Esophagus squamous epithelium (tissue), 5 donors: ENCODE measurements around the gene ADGRG4. TPM values are rescaled to one million over a fixed set of nuclear protein-coding genes. Genes with fewer than 3 reads are reported as not detected.

Source experiments
- DNase-seq: peaks from one replicate; lab custom pipeline; 2025; lab: John Stamatoyannopoulos, UW
- H3K27ac ChIP-seq, 4 donors: fragments of 200-600 bp; sonication (generic); one replicate each; pipeline ENCODE4 v1.5.1; 2016 to 2019; ENCODE audit warnings: mild to moderate bottlenecking in 1 of 4
- H3K27me3 ChIP-seq, 4 donors: fragments of 200-600 bp; sonication (generic); 1 replicate in 3 of 4; 2 replicates in 1 of 4; pipeline versions ENCODE4 v1.5.1 to v1.6.0; 2017 to 2021; ENCODE audit warnings: antibody characterized with exemption in 1 of 4
- H3K36me3 ChIP-seq, 3 donors: fragments of 200-600 bp; sonication (generic); one replicate each; pipeline ENCODE4 v1.5.1; 2016 to 2019
- H3K4me1 ChIP-seq, 3 donors: fragments of 200-600 bp; sonication (generic); one replicate each; pipeline ENCODE4 v1.5.1; 2017 to 2019
- H3K4me3 ChIP-seq, 4 donors: fragments of 200-600 bp; sonication (generic); 1 replicate in 3 of 4; 2 replicates in 1 of 4; pipeline ENCODE4 v1.5.1; 2016 to 2019; ENCODE audit warnings: mild to moderate bottlenecking in 2 of 4, moderate library complexity in 1 of 4
- H3K9me3 ChIP-seq, 3 donors: fragments of 200-600 bp; sonication (generic); one replicate each; pipeline ENCODE4 v1.5.1; 2016 to 2019
- CTCF ChIP-seq, 6 experiments: fragments of 450-650 bp in 4 of 6; fragments of 200-600 bp in 2 of 6; sonication (generic) in 2 of 6; IDR thresholded peaks; one replicate each; pipeline ENCODE4 v1.5.1; 2016 to 2019; ENCODE audit warnings: antibody characterized with exemption in 6 of 6, mild to moderate bottlenecking in 4 of 6, moderate library complexity in 4 of 6
- POLR2A ChIP-seq, 4 donors: fragments of 450-650 bp; IDR thresholded peaks; one replicate each; pipeline ENCODE4 v1.6.1; 2017; ENCODE audit warnings: antibody characterized with exemption in 4 of 4, mild to moderate bottlenecking in 4 of 4, moderate library complexity in 3 of 4
- WGBS, 2 donors: methylation state at CpG; one replicate each; pipeline ENCODE4 v1.1.5; 2018; 5-methylcytosine and 5-hydroxymethylcytosine counted together
- intact Hi-C: fragments of 100-400 bp; cut with DNase I; formaldehyde crosslinking; loops from one replicate; pipeline ENCODE4 v1.15.0; 2022
- total RNA-seq, 4 donors: library from RNA; depleted of rRNA; stranded (reverse); fragments of >200 nt; gene quantifications; one replicate each; pipeline ENCODE4 v1.1.0, GENCODE V29; 2016
- donor health status: DM: yes; HTN: yes; CAD: no.

The ADGRG4 gene
- total RNA-seq, 4 donors from 2014 or later, result 0.19 TPM; not detected in 3

- 74 to 77% methylated on average over 2 to 3 of the region's 3 CpGs for WGBS, 2 donors
- intact Hi-C loops, result no loop called here
- no peak overlapping the region for H3K4me3 ChIP-seq
- DNase-seq, result no peak
- TF ChIP-seq CTCF (IDR thresholded peaks at IDR 0.05) (no peak), POLR2A (IDR thresholded peaks at IDR 0.05) (no peak)
- no peak overlapping the region for H3K27ac ChIP-seq
- no peaks in the 10 kb centered on the region for H3K4me1 ChIP-seq
- H3K36me3 ChIP-seq, result no peaks in the 10 kb centered on the region
- no peaks in the 10 kb centered on the region for H3K9me3 ChIP-seq
- H3K27me3 ChIP-seq, result peaks cover 0 to 4% (median 0%) of the 10 kb centered on the region in 4 donors
Observed at GRCh38 chrX:136303041-136303440, 2.3 kb downstream of the ADGRG4 start.

GRCh38 chrX:136304493-136304892 lies 3.7 kb downstream of the ADGRG4 start:
- no peak for TF ChIP-seq POLR2A (IDR thresholded peaks at IDR 0.05)
- TF ChIP-seq CTCF (IDR thresholded peaks at IDR 0.05), result no peak
- H3K9me3 ChIP-seq, result no peaks in the 10 kb centered on the region
- DNase-seq, result no peak
- H3K36me3 ChIP-seq, result no peaks in the 10 kb centered on the region
- intact Hi-C loops, result no loop called here
- H3K27me3 ChIP-seq, result peaks cover 0 to 4% (median 0%) of the 10 kb centered on the region in 4 donors
- no peaks in the 10 kb centered on the region for H3K4me1 ChIP-seq
- no peak overlapping the region for H3K4me3 ChIP-seq
- H3K27ac ChIP-seq, result no peak overlapping the region
- WGBS, 2 donors, result 67% methylated on average over 1 to 2 of the region's 3 CpGs

- Histone ChIP-seq H3K4me3 (no peak overlapping the region), H3K9me3 (no peaks in the 10 kb centered on the region), H3K27ac (no peak overlapping the region), H3K27me3 (peaks cover 0 to 4% (median 0%) of the 10 kb centered on the region in 4 donors), H3K36me3 (no peaks in the 10 kb centered on the region), H3K4me1 (no peaks in the 10 kb centered on the region)
- 82% methylated on average over 1 of the region's 1 CpG for WGBS, 2 donors
- intact Hi-C loops, result no loop called here
- TF ChIP-seq CTCF (IDR thresholded peaks at IDR 0.05) (no peak), POLR2A (IDR thresholded peaks at IDR 0.05) (no peak)
- no peak for DNase-seq
Observed at GRCh38 chrX:136306182-136306581, 5.4 kb downstream of the ADGRG4 start.

- Histone ChIP-seq H3K27ac (no peak overlapping the region), H3K27me3 (peaks cover 0 to 4% (median 0%) of the 10 kb centered on the region in 4 donors), H3K4me3 (no peak overlapping the region), H3K36me3 (no peaks in the 10 kb centered on the region), H3K4me1 (no peaks in the 10 kb centered on the region), H3K9me3 (no peaks in the 10 kb centered on the region)
- intact Hi-C loops, result no loop called here
- no peak for TF ChIP-seq CTCF (IDR thresholded peaks at IDR 0.05)
- no peak for TF ChIP-seq POLR2A (IDR thresholded peaks at IDR 0.05)
- 25 to 50% methylated on average over 1 of the region's 1 CpG for WGBS, 2 donors
- no peak for DNase-seq
Observed at GRCh38 chrX:136307471-136307870, 6.7 kb downstream of the ADGRG4 start.

DNA sequence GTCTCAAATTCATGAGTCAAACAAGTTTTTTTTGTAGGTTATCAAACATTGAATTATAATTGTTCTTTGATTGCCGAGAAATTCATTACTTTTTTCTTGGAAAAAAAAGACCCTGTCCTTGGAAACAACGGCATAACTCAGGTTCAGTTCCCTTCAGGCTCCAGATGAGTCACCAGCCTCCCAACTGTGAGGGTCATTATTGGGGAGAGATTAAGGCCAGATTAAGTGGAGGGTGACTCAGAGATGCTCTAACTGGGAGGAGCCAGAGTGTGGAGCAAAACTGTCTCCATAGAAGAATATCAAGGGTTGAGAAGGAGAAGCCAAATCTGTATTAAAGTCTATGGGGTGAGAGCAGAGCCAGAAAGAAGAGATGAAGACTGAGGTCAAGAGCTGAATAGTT lies 9.6 kb downstream of the ADGRG4 start:
- Histone ChIP-seq H3K27me3 (peaks cover 0 to 4% (median 0%) of the 10 kb centered on the region in 4 donors), H3K27ac (no peak overlapping the region), H3K4me3 (no peak overlapping the region), H3K4me1 (no peaks in the 10 kb centered on the region), H3K36me3 (no peaks in the 10 kb centered on the region), H3K9me3 (no peaks in the 10 kb centered on the region)
- no peak for DNase-seq
- 6 to 56% methylated on average over 2 of the region's 2 CpGs for WGBS, 2 donors
- intact Hi-C loops, result no loop called here
- no peak for TF ChIP-seq POLR2A (IDR thresholded peaks at IDR 0.05)
- TF ChIP-seq CTCF (IDR thresholded peaks at IDR 0.05), result no peak
